Neural progenitor cell (in vitro differentiated cells): ENCODE data around the gene TMEM203. TPM values are rescaled to one million over a fixed set of nuclear protein-coding genes. Genes with fewer than 3 reads are reported as not detected.

Experiments
- DNase-seq: peaks from one replicate; pipeline ENCODE4 v3.0.0-alpha.2; 2016; ENCODE audit warnings: low spot score
- H2AFZ ChIP-seq: fragments of 200-600 bp; sonication (generic); replicated peaks from 2 replicates; pipeline ENCODE4 v1.6.1; 2016; ENCODE audit warnings: antibody characterized with exemption
- H3F3A ChIP-seq: fragments of 200-600 bp; sonication (generic); 2 replicates; pipeline ENCODE4 v1.6.1; 2016; ENCODE audit warnings: antibody characterized with exemption, low read depth
- H3K27ac ChIP-seq: fragments of 200-600 bp; sonication (generic); 2 replicates; pipeline ENCODE4 v1.5.1; 2016; ENCODE audit warnings: mild to moderate bottlenecking
- H3K27me3 ChIP-seq: fragments of 200-600 bp; sonication (generic); 2 replicates; pipeline ENCODE4 v1.6.1; 2016; ENCODE audit warnings: mild to moderate bottlenecking, moderate library complexity
- H3K36me3 ChIP-seq: fragments of 200-600 bp; sonication (generic); 2 replicates; pipeline ENCODE4 v1.5.1; 2016
- H3K4me1 ChIP-seq: fragments of 200-600 bp; sonication (generic); 2 replicates; pipeline ENCODE4 v1.6.1; 2016; ENCODE audit warnings: mixed run types
- H3K4me2 ChIP-seq: fragments of 200-600 bp; sonication (generic); 2 replicates; pipeline ENCODE4 v1.6.1; 2016
- H3K4me3 ChIP-seq: fragments of 200-600 bp; sonication (generic); 2 replicates; pipeline ENCODE4 v1.5.1; 2016
- H3K79me2 ChIP-seq: fragments of 200-600 bp; sonication (generic); 2 replicates; pipeline ENCODE4 v1.6.1; 2016; ENCODE audit warnings: low read depth
- H3K9ac ChIP-seq: fragments of 200-600 bp; sonication (generic); 2 replicates; pipeline ENCODE4 v1.6.1; 2016
- H3K9me3 ChIP-seq: fragments of 200-600 bp; sonication (generic); 2 replicates; pipeline ENCODE4 v1.5.1; 2016; ENCODE audit warnings: low read depth
- H4K20me1 ChIP-seq: fragments of 200-600 bp; sonication (generic); 2 replicates; pipeline ENCODE4 v1.6.1; 2016; ENCODE audit warnings: low read depth
- H3K27ac Mint-ChIP-seq: 3 replicates; pipeline ENCODE4 v1.8.0; 2021; ENCODE audit warnings: mixed read lengths
- H3K27me3 Mint-ChIP-seq: 2 replicates; pipeline ENCODE4 v1.8.0; 2022; ENCODE audit warnings: low read depth, mild to moderate bottlenecking, inconsistent platforms, moderate library complexity, mixed read lengths; ENCODE audit not compliant: insufficient read depth
- H3K36me3 Mint-ChIP-seq: 3 replicates; pipeline ENCODE4 v1.8.0; 2021; ENCODE audit warnings: mixed read lengths
- H3K4me1 Mint-ChIP-seq: 3 replicates; pipeline ENCODE4 v1.8.0; 2021; ENCODE audit warnings: mixed read lengths
- H3K4me3 Mint-ChIP-seq: 3 replicates; pipeline ENCODE4 v1.8.0; 2021; ENCODE audit warnings: mild to moderate bottlenecking, moderate library complexity, mixed read lengths
- H3K9me3 Mint-ChIP-seq: 3 replicates; pipeline ENCODE4 v1.8.0; 2020; ENCODE audit warnings: mixed read lengths
- CTCF ChIP-seq: fragments of 200-600 bp; sonication (generic); IDR thresholded peaks from 2 replicates; pipeline ENCODE4 v1.5.1; 2017; ENCODE audit warnings: antibody characterized with exemption, mild to moderate bottlenecking
- EZH2 ChIP-seq: fragments of 200-600 bp; sonication (generic); IDR thresholded peaks from 2 replicates; pipeline ENCODE4 v1.6.1; 2017; ENCODE audit warnings: antibody characterized with exemption, mild to moderate bottlenecking, moderate library complexity
- EZH2phosphoT487 ChIP-seq: fragments of 200-600 bp; sonication (generic); IDR thresholded peaks from 2 replicates; pipeline ENCODE4 v1.6.1; 2017; ENCODE audit warnings: antibody characterized with exemption
- total RNA-seq: library from RNA; depleted of rRNA; stranded (reverse); fragments of >200 nt; gene quantifications from 2 replicates; pipeline ENCODE4 v1.2.3, GENCODE V29; 2015; ENCODE audit warnings: low replicate concordance

Gene TMEM203
- total RNA-seq, 1 donor from 2014 or later, result 21.6 TPM

- Mint-ChIP-seq H3K9me3 (no peaks in the 10 kb centered on the region), H3K27ac (peak overlapping the region; percentile 65), H3K27me3 (peaks cover 3% of the 10 kb centered on the region), H3K36me3 (peaks cover 8% of the 10 kb centered on the region), H3K4me1 (no peaks in the 10 kb centered on the region), H3K4me3 (no peak overlapping the region)
- Histone ChIP-seq H3K79me2 (no peaks in the 10 kb centered on the region), H3K4me3 (no peak overlapping the region), H3K9ac (no peak overlapping the region), H3K27ac (no peak overlapping the region), H3F3A (no peaks in the 10 kb centered on the region), H3K4me1 (no peaks in the 10 kb centered on the region), H3K9me3 (no peaks in the 10 kb centered on the region), H2AFZ (no peak overlapping the region), H3K36me3 (no peaks in the 10 kb centered on the region), H3K4me2 (no peak overlapping the region), H4K20me1 (peaks cover 7% of the 10 kb centered on the region), H3K27me3 (no peaks in the 10 kb centered on the region)
- TF ChIP-seq EZH2 (no peak), EZH2phosphoT487 (no peak), CTCF (no peak)
- DNase-seq, result no peak
These were observed 8.0 kb upstream of the TMEM203 start for GRCh38 chr9:137213160-137214060.

- no peak for TF ChIP-seq CTCF
- TF ChIP-seq EZH2, result no peak
- TF ChIP-seq EZH2phosphoT487, result no peak
- H3K27ac Mint-ChIP-seq, result no peak overlapping the region
These were observed 7.1 kb upstream of the TMEM203 start for GRCh38 chr9:137212520-137212919.

GRCh38 chr9:137211532-137211931, 6.1 kb upstream of the TMEM203 start:
- Mint-ChIP-seq H3K4me1 (peaks cover 6% of the 10 kb centered on the region), H3K27me3 (peaks cover 5% of the 10 kb centered on the region), H3K9me3 (no peaks in the 10 kb centered on the region), H3K4me3 (no peak overlapping the region), H3K36me3 (peaks cover 12% of the 10 kb centered on the region), H3K27ac (no peak overlapping the region)
- Histone ChIP-seq H3K4me1 (peaks cover 3% of the 10 kb centered on the region), H4K20me1 (no peaks in the 10 kb centered on the region), H3F3A (no peaks in the 10 kb centered on the region), H3K27ac (no peak overlapping the region), H3K9me3 (no peaks in the 10 kb centered on the region), H3K9ac (no peak overlapping the region), H3K4me3 (no peak overlapping the region), H3K36me3 (no peaks in the 10 kb centered on the region), H3K27me3 (no peaks in the 10 kb centered on the region), H3K4me2 (no peak overlapping the region), H3K79me2 (peaks cover 9% of the 10 kb centered on the region), H2AFZ (no peak overlapping the region)
- DNase-seq, result no peak
- TF ChIP-seq EZH2phosphoT487 (no peak), CTCF (no peak), EZH2 (no peak)

More at GRCh38 chr9:137212520-137212919, 7.1 kb upstream of the TMEM203 start:
- H3K27me3 ChIP-seq, result no peaks in the 10 kb centered on the region
- no peaks in the 10 kb centered on the region for H3F3A ChIP-seq
- H3K79me2 ChIP-seq, result no peaks in the 10 kb centered on the region
- H3K9me3 ChIP-seq, result no peaks in the 10 kb centered on the region
- H3K4me3 ChIP-seq, result no peak overlapping the region
- Mint-ChIP-seq H3K27me3 (peaks cover 4% of the 10 kb centered on the region), H3K36me3 (peaks cover 9% of the 10 kb centered on the region), H3K4me1 (no peaks in the 10 kb centered on the region), H3K9me3 (no peaks in the 10 kb centered on the region), H3K4me3 (no peak overlapping the region)
- H3K27ac ChIP-seq, result no peak overlapping the region
- H2AFZ ChIP-seq, result no peak overlapping the region
- no peak overlapping the region for H3K4me2 ChIP-seq
- H4K20me1 ChIP-seq, result peaks cover 2% of the 10 kb centered on the region
- DNase-seq, result no peak
- H3K4me1 ChIP-seq, result no peaks in the 10 kb centered on the region
- H3K9ac ChIP-seq, result no peak overlapping the region
- H3K36me3 ChIP-seq, result no peaks in the 10 kb centered on the region
